HG02884 (cell line): ENCODE measurements around the gene CD46.

Experiments used
- ATAC-seq: cut with Tn5 transposase; IDR thresholded peaks from one replicate; pipeline ENCODE4 v1.9.1; 2021; ENCODE audit warnings: mild to moderate bottlenecking, moderate library complexity; ENCODE audit not compliant: unreplicated experiment

Gene CD46

DNA sequence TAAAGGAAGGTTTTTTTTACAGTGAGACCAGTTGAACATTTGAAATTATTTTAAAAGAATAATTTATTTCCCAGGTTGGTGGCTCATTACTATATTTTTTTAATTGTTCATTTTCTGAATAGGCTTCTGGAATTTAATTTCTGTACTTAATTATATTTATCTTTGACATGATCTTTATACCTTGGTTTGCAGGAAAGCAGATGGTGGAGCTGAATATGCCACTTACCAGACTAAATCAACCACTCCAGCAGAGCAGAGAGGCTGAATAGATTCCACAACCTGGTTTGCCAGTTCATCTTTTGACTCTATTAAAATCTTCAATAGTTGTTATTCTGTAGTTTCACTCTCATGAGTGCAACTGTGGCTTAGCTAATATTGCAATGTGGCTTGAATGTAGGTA is 41.5 kb downstream of the CD46 start:
- ATAC-seq, result no peak

GRCh38 chr1:207794861-207795260 is 43.0 kb downstream of the CD46 start:
- ATAC-seq, result no peak

- peak; percentile 67 for ATAC-seq
These were observed 45.5 kb downstream of the CD46 start for GRCh38 chr1:207797229-207797973.

DNA sequence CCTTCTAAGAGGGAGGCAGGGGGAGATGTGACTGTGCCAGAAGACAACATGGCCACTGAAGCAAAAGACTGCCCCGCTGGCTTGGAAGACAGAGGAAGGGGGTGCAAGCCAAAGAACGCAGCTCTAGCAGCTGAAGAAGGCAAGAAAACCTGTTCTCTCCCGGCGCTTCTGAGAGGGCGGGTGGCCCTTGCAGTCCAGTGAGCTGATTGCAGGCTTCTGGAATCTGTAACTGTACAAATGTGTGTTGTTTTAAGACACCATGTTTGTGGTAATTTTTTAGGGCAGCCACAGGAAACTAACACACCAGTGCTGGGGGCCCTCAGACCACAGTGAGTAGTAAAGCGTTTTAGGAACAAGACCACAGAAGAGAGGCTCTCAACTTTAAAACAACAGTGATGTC is 47.0 kb downstream of the CD46 start:
- no peak for ATAC-seq

DNA sequence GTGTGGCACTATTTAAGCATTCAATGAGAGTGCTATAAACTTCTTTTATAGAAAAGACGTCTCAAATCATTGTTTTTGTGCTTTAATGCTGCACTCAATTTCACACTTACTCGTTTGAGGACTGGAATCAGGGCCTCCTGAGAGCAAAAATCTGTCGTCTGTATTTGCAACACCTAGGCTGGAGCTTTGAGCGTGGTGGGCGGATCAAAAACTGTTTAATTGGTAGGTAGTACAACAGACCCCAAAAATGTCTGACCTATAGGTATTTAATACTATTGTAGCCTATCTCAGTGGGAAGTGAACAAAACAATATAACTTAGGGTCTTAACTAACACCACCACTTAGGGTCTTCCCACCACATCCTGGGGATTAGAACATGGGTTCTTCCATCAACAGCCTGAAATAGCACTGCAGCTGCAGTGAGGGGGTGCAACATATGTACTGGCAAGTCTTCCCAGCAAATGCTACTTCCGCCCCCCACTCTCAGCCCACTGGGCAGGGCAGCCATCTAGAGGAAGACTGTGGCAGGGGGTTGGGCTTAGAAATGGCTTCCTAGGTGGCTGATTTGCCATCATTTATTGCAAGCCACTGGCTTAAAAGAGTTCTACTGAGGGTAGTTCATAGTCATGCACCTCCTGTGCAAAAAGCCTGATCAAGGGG is 48.3 kb downstream of the CD46 start:
- ATAC-seq, result no peak

GRCh38 chr1:207801819-207802218 is 50.0 kb downstream of the CD46 start:
- ATAC-seq, result no peak

DNA sequence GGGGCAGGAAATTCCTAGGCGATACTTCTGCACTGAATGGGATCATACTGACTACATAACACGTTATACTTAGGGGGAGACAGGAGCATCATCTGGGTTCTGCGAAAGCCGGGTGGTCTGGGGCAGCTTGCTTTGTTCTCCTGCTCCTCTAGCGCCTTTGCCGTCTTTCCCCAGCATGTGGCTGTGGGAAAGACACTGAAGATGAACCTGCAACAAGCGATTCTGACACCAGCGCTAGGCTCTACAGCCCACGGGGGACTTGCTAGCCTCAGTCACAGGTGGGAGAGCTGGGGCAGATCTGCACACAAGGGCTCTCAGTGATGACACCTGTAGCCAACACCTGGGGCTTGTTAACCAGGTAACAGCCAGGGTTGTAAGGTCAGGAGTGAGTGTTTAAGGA is 51.8 kb downstream of the CD46 start:
- ATAC-seq, result no peak

- ATAC-seq, result no peak
These were observed 53.0 kb downstream of the CD46 start for GRCh38 chr1:207804721-207805468.

DNA sequence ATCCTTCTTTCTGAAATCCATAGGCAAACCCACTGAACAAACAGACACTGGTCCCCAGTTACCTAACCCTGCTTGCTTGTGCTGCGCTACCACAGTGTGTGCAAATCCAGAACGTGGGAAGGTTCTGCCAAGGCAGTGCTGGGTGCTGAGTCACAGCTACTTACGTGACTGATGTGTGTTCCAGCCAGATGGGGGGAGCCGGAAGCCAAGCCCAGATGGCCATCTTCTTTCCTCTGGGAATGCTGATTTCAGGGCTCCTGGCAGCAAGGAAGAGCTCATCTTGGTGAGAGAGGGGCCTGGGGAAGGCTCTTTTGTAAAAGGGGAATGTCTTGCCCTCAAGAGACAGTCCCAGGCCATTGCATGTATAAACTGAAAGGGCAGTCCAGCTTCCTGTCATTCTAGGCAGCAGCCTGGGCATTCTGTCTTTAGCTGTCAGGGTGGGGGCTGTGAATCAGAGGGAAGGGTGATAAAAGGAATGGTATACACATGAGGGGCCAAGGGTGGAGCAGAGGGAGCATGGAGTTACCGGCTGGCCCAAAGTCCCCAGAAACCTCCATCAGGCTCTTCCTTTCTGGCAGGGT is 54.1 kb downstream of the CD46 start:
- no peak for ATAC-seq

GRCh38 chr1:207806531-207807325 is 54.9 kb downstream of the CD46 start:
- ATAC-seq, result no peak

DNA sequence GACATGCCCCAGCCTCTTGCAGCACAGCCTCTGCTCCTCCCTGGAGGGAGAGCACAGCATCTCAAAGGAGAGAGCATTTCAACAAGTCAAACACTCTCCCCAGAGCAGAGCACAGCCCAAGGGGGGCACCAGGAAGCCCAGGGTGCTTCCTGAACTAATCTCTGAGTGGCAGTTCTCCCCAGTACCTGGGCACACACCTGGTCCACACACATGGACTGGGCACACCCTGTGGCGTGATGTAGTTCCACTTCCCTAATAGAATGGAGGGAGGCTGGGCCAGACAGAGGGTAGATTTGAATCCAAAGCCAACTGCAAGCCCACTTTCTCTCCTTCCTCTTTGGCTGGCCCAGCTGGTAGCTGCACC is 55.5 kb downstream of the CD46 start:
- no peak for ATAC-seq

DNA sequence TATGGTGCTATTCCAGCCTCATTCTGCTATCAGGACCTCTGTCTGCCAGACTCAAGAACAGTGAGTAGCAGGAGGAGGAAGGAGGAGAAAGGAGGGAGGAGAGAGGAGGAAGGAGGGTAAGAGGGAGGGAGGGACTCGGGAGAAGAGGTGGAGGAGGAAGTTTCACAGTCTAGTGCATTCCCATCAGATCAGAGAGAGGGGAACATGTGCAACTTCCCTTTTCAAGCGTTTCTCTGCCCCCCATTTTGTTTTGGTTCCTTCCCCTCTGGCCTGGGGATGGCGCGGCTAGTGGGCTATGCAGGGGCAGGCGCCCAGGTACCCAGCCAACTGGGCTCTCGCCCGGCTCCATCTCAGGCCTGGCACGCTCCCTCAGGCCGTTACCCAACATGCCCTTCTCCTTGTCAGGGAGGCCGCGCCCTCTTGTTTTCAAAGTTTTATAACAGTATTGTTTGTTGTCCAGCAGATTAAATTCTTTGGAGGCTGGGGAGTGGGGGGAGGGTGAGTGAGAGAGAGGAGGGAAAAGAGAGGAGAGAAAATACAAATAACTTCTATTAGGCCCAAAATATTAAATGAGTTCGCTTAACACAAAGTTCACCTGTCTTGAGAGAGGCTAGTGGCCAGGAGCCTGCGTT is 56.0 kb downstream of the CD46 start:
- no peak for ATAC-seq

GRCh38 chr1:207808322-207808705 is 56.5 kb downstream of the CD46 start:
- no peak for ATAC-seq

- ATAC-seq, result no peak
These were observed 57.2 kb downstream of the CD46 start for GRCh38 chr1:207808911-207809555.

DNA sequence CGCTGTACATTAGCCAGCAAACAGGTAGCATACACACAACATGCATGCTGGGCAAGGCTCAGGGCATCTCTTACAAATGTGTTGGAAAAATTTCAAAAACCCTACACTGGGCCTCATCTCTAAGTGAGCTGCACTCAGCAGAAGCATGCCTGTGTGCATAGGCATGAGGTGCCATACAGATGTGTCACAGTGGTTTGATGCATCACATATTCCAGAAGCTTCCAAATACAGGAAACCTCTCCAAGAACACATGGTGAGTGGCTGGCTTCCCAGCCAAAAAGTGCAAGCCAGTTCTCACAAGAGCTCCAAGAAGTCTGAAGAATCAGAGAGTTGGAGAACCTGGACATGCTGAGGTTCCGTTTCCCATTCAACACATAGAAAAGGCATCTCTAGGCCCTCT is 58.3 kb downstream of the CD46 start:
- no peak for ATAC-seq

DNA sequence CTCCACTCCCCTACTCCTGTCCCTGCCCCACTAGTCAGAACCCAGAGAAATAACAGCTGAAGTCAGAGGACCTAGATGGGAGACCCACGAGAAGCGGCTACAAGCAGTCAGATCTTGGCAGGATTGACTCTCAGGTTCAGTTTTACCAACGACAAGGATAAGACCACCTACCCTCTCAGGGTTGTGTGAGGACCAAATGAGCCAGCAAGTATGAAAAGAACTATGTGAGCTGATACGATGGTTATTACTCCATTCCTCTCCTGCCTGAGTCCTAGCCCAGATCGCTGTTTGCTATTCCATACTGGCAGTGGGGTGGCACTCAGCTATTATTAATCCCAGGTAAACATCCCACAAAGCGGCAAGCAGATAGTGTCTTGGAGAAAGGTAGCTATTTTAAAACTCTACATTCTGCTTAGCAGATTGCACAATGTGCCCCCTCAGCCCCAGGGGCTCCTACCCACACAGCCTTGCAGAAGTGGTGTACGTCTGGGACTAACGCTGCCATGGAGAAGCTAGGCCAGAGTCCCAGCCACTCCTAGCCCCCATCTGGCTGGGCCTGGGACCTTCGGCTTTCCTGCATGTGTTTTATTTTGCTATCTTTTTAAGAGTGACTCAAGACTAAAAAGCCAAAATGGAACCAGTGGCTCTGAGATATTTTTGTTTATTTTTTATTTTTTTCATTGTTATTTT is 58.9 kb downstream of the CD46 start:
- no peak for ATAC-seq

DNA sequence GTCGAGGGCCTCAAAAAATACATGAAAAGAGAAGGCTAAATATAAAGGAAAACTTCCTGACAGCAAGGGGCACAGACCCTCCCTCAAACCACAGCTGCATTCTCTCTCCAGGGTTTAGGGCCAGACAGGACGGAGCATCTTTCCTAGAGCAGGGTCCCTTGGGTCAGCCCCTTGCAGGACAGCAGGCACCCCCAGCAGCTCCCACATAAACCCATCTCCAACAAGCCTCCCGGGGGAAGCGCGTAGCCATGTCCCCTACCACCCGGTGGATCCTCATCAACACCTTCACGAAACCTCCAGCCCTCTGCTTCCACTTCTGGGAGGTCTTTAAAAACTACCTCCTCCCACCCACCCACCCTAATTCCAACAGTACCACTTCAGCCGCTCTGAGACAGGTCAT is 59.5 kb downstream of the CD46 start:
- ATAC-seq, result no peak

GRCh38 chr1:207811920-207812720 is 60.3 kb downstream of the CD46 start:
- ATAC-seq, result no peak
